Panc1 (cell line): ENCODE measurements around the gene ATP7B.

ENCODE experiments used
- POLR2AphosphoS5 ChIP-seq: IDR thresholded peaks from 2 replicates; pipeline ENCODE4 v1.6.1; 2012; ENCODE audit warnings: mild to moderate bottlenecking, low read depth, low read length, moderate library complexity
- TF ChIP-seq, protein P1 (sequence below): fragments of 450-650 bp; IDR thresholded peaks from 2 replicates; pipeline ENCODE4 v1.5.1; 2017; ENCODE audit warnings: mild to moderate bottlenecking

DNA sequence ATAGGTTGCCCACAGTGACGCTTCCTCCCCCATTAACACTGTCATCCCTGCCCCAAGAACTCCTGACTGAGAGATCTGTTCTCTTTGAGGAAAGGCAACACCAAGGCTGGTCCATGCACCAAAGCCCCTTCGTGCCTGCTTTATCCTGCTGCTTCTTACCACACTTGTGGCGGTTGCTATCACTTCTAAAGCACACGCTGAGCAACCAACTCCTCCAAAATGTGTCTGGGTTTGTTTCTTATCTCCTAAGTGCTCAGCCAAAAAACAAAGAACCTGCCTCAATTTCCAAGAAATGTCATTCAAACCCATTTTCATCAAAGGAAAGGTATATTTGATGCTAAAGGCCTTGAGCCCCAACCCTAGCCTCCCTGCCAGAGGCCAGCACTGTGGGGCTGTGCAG lies 14.6 kb downstream of the ATP7B start:
- TF ChIP-seq, protein P1, sequence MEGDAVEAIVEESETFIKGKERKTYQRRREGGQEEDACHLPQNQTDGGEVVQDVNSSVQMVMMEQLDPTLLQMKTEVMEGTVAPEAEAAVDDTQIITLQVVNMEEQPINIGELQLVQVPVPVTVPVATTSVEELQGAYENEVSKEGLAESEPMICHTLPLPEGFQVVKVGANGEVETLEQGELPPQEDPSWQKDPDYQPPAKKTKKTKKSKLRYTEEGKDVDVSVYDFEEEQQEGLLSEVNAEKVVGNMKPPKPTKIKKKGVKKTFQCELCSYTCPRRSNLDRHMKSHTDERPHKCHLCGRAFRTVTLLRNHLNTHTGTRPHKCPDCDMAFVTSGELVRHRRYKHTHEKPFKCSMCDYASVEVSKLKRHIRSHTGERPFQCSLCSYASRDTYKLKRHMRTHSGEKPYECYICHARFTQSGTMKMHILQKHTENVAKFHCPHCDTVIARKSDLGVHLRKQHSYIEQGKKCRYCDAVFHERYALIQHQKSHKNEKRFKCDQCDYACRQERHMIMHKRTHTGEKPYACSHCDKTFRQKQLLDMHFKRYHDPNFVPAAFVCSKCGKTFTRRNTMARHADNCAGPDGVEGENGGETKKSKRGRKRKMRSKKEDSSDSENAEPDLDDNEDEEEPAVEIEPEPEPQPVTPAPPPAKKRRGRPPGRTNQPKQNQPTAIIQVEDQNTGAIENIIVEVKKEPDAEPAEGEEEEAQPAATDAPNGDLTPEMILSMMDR, result no peak
- TF ChIP-seq POLR2AphosphoS5, result no peak
